Vagina (tissue), 2 donors: ENCODE results near the gene RECK.

ENCODE experiments used
- CTCF ChIP-seq, 3 experiments: fragments of 450-650 bp in 2 of 3; fragments of 200-600 bp in 1 of 3; sonication (generic) in 1 of 3; IDR thresholded peaks; one replicate each; pipeline ENCODE4 v1.5.1; 2017 to 2019; ENCODE audit warnings: antibody characterized with exemption in 3 of 3, mild to moderate bottlenecking in 2 of 3, moderate library complexity in 2 of 3
- POLR2A ChIP-seq, 2 donors: fragments of 450-650 bp; IDR thresholded peaks; one replicate each; pipeline ENCODE4 v1.6.1; 2017; ENCODE audit warnings: antibody characterized with exemption in 2 of 2, mild to moderate bottlenecking in 2 of 2, moderate library complexity in 2 of 2
- POLR2AphosphoS5 ChIP-seq, 2 donors: sonication (generic); formaldehyde crosslinking; IDR thresholded peaks; one replicate each; pipeline ENCODE4 v1.9.0; 2017; ENCODE audit warnings: antibody characterized with exemption in 2 of 2, mild to moderate bottlenecking in 2 of 2, low read depth in 1 of 2; ENCODE audit not compliant: insufficient read depth in 1 of 2

- TF ChIP-seq CTCF (IDR thresholded peaks at IDR 0.05) (no peak), POLR2A (IDR thresholded peaks at IDR 0.05) (no peak), POLR2AphosphoS5 (IDR thresholded peaks at IDR 0.05; ENCODE audit: insufficient read depth in 1 of 2, low read depth in 1 of 2) (no peak)
Measured at GRCh38 chr9:36164372-36164771, 127.7 kb downstream of the RECK start.
